Measurements from ENCODE around the gene PHIP. TPM values are rescaled to one million over a fixed set of nuclear protein-coding genes. Genes with fewer than 3 reads are reported as not detected.
A peak's percentile ranks its signal among the peaks of the same experiment; 100 is the strongest.

The PHIP gene
- total RNA-seq, 1 donor from 2014 or later = 60.0 TPM

- Mint-ChIP-seq H3K27ac (ENCODE audit: unreplicated experiment) (no peak overlapping the region), H3K27me3 (ENCODE audit: unreplicated experiment) (no peaks in the 10 kb centered on the region)
Measured at GRCh38 chr6:79089552-79090404, 11.7 kb upstream of the PHIP start.

DNA sequence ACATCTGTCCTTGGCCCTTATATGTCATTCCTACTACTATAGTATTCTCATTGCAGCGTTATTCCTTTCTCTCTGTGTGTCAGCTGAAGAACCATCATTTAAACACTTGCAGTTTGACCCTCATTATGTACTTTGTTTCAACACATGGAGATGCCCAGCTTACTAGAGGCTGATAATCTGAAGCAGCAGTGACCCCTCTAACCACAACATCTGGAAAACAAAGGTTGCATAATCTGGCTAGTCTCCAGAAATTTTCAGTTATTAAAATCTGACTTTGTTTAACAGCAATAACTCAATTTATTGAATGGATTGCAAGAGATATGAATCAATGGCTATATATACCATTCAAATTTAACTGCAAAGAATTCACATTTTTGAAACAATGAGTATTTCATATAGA lies 6.6 kb upstream of the PHIP start:
- no peak for DNase-seq
- peaks cover 16% of the 10 kb centered on the region for H3K4me1 Mint-ChIP-seq (ENCODE audit: low read depth, unreplicated experiment)
- no peaks in the 10 kb centered on the region for H3K27me3 Mint-ChIP-seq (ENCODE audit: unreplicated experiment)
- peaks cover 2% of the 10 kb centered on the region for H3K9me3 Mint-ChIP-seq (ENCODE audit: unreplicated experiment)
- H3K4me3 Mint-ChIP-seq (ENCODE audit: unreplicated experiment) = no peak overlapping the region
- no peaks in the 10 kb centered on the region for H3K36me3 Mint-ChIP-seq (ENCODE audit: unreplicated experiment)
- no peak overlapping the region for H3K27ac Mint-ChIP-seq (ENCODE audit: unreplicated experiment)
- TF ChIP-seq, protein P1, sequence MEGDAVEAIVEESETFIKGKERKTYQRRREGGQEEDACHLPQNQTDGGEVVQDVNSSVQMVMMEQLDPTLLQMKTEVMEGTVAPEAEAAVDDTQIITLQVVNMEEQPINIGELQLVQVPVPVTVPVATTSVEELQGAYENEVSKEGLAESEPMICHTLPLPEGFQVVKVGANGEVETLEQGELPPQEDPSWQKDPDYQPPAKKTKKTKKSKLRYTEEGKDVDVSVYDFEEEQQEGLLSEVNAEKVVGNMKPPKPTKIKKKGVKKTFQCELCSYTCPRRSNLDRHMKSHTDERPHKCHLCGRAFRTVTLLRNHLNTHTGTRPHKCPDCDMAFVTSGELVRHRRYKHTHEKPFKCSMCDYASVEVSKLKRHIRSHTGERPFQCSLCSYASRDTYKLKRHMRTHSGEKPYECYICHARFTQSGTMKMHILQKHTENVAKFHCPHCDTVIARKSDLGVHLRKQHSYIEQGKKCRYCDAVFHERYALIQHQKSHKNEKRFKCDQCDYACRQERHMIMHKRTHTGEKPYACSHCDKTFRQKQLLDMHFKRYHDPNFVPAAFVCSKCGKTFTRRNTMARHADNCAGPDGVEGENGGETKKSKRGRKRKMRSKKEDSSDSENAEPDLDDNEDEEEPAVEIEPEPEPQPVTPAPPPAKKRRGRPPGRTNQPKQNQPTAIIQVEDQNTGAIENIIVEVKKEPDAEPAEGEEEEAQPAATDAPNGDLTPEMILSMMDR (IDR thresholded peaks at IDR 0.05; ENCODE audit: partially characterized antibody, unreplicated experiment) = no peak

More at GRCh38 chr6:79089552-79090404, 11.7 kb upstream of the PHIP start:
- TF ChIP-seq, protein P1 (IDR thresholded peaks at IDR 0.05; ENCODE audit: partially characterized antibody, unreplicated experiment) = no peak
- Mint-ChIP-seq H3K4me1 (ENCODE audit: low read depth, unreplicated experiment) (peaks cover 2% of the 10 kb centered on the region), H3K4me3 (ENCODE audit: unreplicated experiment) (no peak overlapping the region), H3K36me3 (ENCODE audit: unreplicated experiment) (no peaks in the 10 kb centered on the region), H3K9me3 (ENCODE audit: unreplicated experiment) (peaks cover 2% of the 10 kb centered on the region)
- DNase-seq = no peak

DNA sequence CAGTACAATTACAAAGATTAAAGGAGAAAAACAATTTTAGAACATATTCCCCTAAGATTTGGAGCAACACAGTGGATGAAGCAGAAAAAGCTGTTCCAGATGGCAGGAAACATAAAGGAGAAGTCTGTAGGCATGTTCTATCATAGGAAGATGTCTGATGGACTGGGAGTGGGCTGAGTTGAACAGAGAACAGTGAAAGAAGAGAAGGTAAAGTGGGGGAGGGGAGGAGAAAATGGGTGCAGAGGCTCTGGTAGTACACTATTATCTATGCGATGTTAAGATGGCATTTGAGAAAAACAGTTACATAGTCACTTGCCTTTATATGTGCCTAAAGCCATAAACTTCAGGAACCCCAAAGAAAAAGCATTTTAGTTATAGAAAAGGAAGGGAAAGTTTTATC lies 4.2 kb upstream of the PHIP start:
- peak overlapping the region; percentile 1 for H3K27ac Mint-ChIP-seq (ENCODE audit: unreplicated experiment)
- H3K4me3 Mint-ChIP-seq (ENCODE audit: unreplicated experiment) = peak overlapping the region; percentile 18
- TF ChIP-seq, protein P1 (IDR thresholded peaks at IDR 0.05; ENCODE audit: partially characterized antibody, unreplicated experiment) = no peak
- no peak for DNase-seq
- no peaks in the 10 kb centered on the region for H3K36me3 Mint-ChIP-seq (ENCODE audit: unreplicated experiment)
- H3K9me3 Mint-ChIP-seq (ENCODE audit: unreplicated experiment) = peaks cover 11% of the 10 kb centered on the region
- peaks cover 14% of the 10 kb centered on the region for H3K4me1 Mint-ChIP-seq (ENCODE audit: low read depth, unreplicated experiment)
- peaks cover 6% of the 10 kb centered on the region for H3K27me3 Mint-ChIP-seq (ENCODE audit: unreplicated experiment)

- TF ChIP-seq, protein P1 (IDR thresholded peaks at IDR 0.05; ENCODE audit: partially characterized antibody, unreplicated experiment) = no peak
- Mint-ChIP-seq H3K27ac (ENCODE audit: unreplicated experiment) (peak overlapping the region; percentile 31), H3K9me3 (ENCODE audit: unreplicated experiment) (peaks cover 13% of the 10 kb centered on the region), H3K4me3 (ENCODE audit: unreplicated experiment) (peak overlapping the region; percentile 2), H3K4me1 (ENCODE audit: low read depth, unreplicated experiment) (peaks cover 14% of the 10 kb centered on the region), H3K36me3 (ENCODE audit: unreplicated experiment) (no peaks in the 10 kb centered on the region), H3K27me3 (ENCODE audit: unreplicated experiment) (peaks cover 6% of the 10 kb centered on the region)
- DNase-seq = no peak
Measured at GRCh38 chr6:79081663-79082062, 3.6 kb upstream of the PHIP start.

GRCh38 chr6:79079561-79080041 lies 1.5 kb upstream of the PHIP start:
- peak overlapping the region; percentile 96 for H3K4me3 Mint-ChIP-seq (ENCODE audit: unreplicated experiment)
- H3K27me3 Mint-ChIP-seq (ENCODE audit: unreplicated experiment) = peaks cover 6% of the 10 kb centered on the region
- H3K36me3 Mint-ChIP-seq (ENCODE audit: unreplicated experiment) = no peaks in the 10 kb centered on the region
- TF ChIP-seq, protein P1 (IDR thresholded peaks at IDR 0.05; ENCODE audit: partially characterized antibody, unreplicated experiment) = no peak
- peak overlapping the region; percentile 97 for H3K27ac Mint-ChIP-seq (ENCODE audit: unreplicated experiment)
- H3K4me1 Mint-ChIP-seq (ENCODE audit: low read depth, unreplicated experiment) = peaks cover 24% of the 10 kb centered on the region
- peaks cover 15% of the 10 kb centered on the region for H3K9me3 Mint-ChIP-seq (ENCODE audit: unreplicated experiment)
- no peak for DNase-seq

Measured in glutamatergic neuron (in vitro differentiated cells).